CD4-positive, CD25-positive, alpha-beta regulatory T cell (primary cell): ENCODE data around the gene PROSER3. TPM values are rescaled to one million over a fixed set of nuclear protein-coding genes. Genes with fewer than 3 reads are reported as not detected.
"Not testable (repeated sequence)": the region's sequence is repeated elsewhere in the genome, so short reads cannot be mapped to it uniquely, and the experiment has no call there.

Experiments used
- ATAC-seq, 2 donors: fragments of 150-1000 bp; cut with Tn5 transposase; one replicate each; pipeline ENCODE4 v1.10.0; 2021; ENCODE audit warnings: low read depth in 2 of 2, moderate number of reproducible peaks in 2 of 2, moderate library complexity in 1 of 2
- DNase-seq, 3 donors: peaks; one replicate each; pipeline versions ENCODE4 v3.0.0 to v3.0.0-alpha.2; 2012 to 2022; ENCODE audit warnings: mixed read lengths in 1 of 3
- H3K27ac ChIP-seq: one replicate; pipeline ENCODE4 v1.7.0; 2013; ENCODE audit warnings: mild to moderate bottlenecking, low read length; ENCODE audit not compliant: insufficient read depth, poor library complexity, severe bottlenecking
- H3K27me3 ChIP-seq: one replicate; pipeline ENCODE4 v1.7.0; 2013; ENCODE audit warnings: low read length; ENCODE audit not compliant: control insufficient read depth, insufficient read depth
- H3K36me3 ChIP-seq: one replicate; pipeline ENCODE4 v1.7.0; 2013; ENCODE audit warnings: mild to moderate bottlenecking, low read length, moderate library complexity; ENCODE audit not compliant: control insufficient read depth, insufficient read depth
- H3K4me1 ChIP-seq: 2 replicates; pipeline ENCODE4 v1.7.0; 2013; ENCODE audit warnings: mild to moderate bottlenecking, low read length; ENCODE audit not compliant: insufficient read depth, control insufficient read depth, poor library complexity, severe bottlenecking
- H3K4me3 ChIP-seq: one replicate; pipeline ENCODE4 v1.7.0; 2013; ENCODE audit warnings: low read depth, mild to moderate bottlenecking, low read length, moderate library complexity
- H3K9me3 ChIP-seq, 2 experiments: 1 replicate in 1 of 2; 2 replicates in 1 of 2; pipeline ENCODE4 v1.7.0; 2013; ENCODE audit warnings: low read length in 2 of 2, mild to moderate bottlenecking in 1 of 2, moderate library complexity in 1 of 2; ENCODE audit not compliant: control insufficient read depth in 2 of 2
- H3K27ac Mint-ChIP-seq, 3 donors: one replicate each; pipeline ENCODE4 v1.8.0; 2020 to 2022; ENCODE audit warnings: mild to moderate bottlenecking in 3 of 3, mixed read lengths in 3 of 3, moderate library complexity in 2 of 3
- H3K27me3 Mint-ChIP-seq: one replicate; pipeline ENCODE4 v1.8.0; 2022; ENCODE audit warnings: mild to moderate bottlenecking, mixed read lengths
- H3K36me3 Mint-ChIP-seq: one replicate; pipeline ENCODE4 v1.8.0; 2020; ENCODE audit warnings: mixed read lengths
- H3K4me1 Mint-ChIP-seq, 4 donors: one replicate each; pipeline ENCODE4 v1.8.0; 2020 to 2022; ENCODE audit warnings: mixed read lengths in 4 of 4, mild to moderate bottlenecking in 1 of 4
- H3K4me3 Mint-ChIP-seq, 4 donors: one replicate each; pipeline ENCODE4 v1.8.0; 2020 to 2022; ENCODE audit warnings: mild to moderate bottlenecking in 4 of 4, mixed read lengths in 4 of 4, moderate library complexity in 3 of 4
- H3K9me3 Mint-ChIP-seq, 7 donors: one replicate each; pipeline ENCODE4 v1.8.0; 2020 to 2022; ENCODE audit warnings: mixed read lengths in 7 of 7, mild to moderate bottlenecking in 3 of 7, moderate library complexity in 2 of 7
- polyA plus RNA-seq, 4 donors: library from polyadenylated mRNA; unstranded; fragments of 300-500 nt; fragmentation: Illumina TruSeq; gene quantifications; one replicate each; pipeline ENCODE4 v1.2.3, GENCODE V29; 2021
- total RNA-seq: library from RNA; stranded (reverse); gene quantifications from one replicate; pipeline ENCODE4 v1.2.3, GENCODE V29; 2022

The PROSER3 gene
- total and polyA plus RNA-seq, 5 donors from 2014 or later = 4.3 to 39.5 (median 5.0) TPM

DNA sequence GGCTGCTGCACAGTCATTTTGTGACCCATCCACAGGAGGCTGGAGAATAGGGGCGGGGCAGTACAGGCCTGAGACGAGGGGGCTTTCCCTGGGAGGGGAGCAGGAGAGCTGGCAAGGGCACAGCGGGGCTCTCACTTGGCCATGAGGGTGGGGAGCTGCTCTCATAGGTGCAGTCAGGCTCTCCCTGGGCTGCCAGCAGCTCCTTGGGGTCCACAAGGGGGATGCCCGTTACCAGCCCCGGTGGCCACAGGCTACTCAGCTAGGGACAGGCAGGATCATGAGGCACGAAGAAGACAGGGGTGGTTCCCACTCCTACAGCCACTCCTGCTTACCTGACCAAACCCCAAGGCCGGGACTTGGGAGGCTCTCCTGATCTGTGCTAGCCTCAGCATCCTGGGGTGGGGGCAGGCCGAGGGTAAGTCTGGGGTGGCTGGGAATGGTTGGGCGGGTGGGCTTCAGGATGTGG, 33.9 kb downstream of the PROSER3 start:
- H3K27ac Mint-ChIP-seq = no peak overlapping the region
- Histone ChIP-seq H3K4me1 (no peaks in the 10 kb centered on the region), H3K36me3 (no peaks in the 10 kb centered on the region), H3K27ac (no peak overlapping the region), H3K27me3 (peaks cover 2% of the 10 kb centered on the region), H3K4me3 (no peak overlapping the region), H3K9me3 (no peaks in the 10 kb centered on the region)
- H3K4me1 Mint-ChIP-seq = peaks cover 0 to 3% (median 0%) of the 10 kb centered on the region in 4 donors
- ATAC-seq (no peak), DNase-seq (no peak)
- no peaks in the 10 kb centered on the region for H3K36me3 Mint-ChIP-seq
- peaks cover 13% of the 10 kb centered on the region for H3K27me3 Mint-ChIP-seq
- H3K9me3 Mint-ChIP-seq = peaks cover 0 to 1% (median 0%) of the 10 kb centered on the region in 7 donors
- no peak overlapping the region for H3K4me3 Mint-ChIP-seq

DNA sequence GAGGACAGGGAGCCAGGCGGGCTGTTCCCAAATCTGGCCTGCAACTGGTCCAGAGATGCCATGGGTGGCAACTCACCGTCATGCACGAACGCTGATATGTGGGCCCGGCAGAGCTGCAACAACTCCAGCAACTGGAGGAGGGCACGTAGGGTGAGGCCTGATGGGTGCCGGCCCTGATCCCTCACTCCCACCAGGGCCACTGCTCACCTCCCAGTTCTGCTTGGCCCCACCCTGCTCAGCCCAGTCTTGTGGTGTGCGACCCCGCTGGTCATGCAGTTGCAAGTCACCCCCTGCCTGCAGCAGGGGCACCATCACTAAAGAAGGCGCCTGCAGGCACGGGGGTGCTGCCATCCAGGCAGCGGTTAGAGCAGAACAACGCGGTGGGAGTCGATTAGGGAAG, 34.3 kb downstream of the PROSER3 start:
- Mint-ChIP-seq H3K27me3 (peaks cover 18% of the 10 kb centered on the region), H3K4me1 (peaks cover 0 to 4% (median 1%) of the 10 kb centered on the region in 4 donors), H3K27ac (no peak overlapping the region), H3K9me3 (peaks cover 0 to 1% (median 0%) of the 10 kb centered on the region in 7 donors), H3K4me3 (no peak overlapping the region), H3K36me3 (no peaks in the 10 kb centered on the region)
- Histone ChIP-seq H3K4me3 (no peak overlapping the region), H3K4me1 (no peaks in the 10 kb centered on the region), H3K27me3 (peaks cover 2% of the 10 kb centered on the region), H3K9me3 (no peaks in the 10 kb centered on the region), H3K27ac (no peak overlapping the region), H3K36me3 (no peaks in the 10 kb centered on the region)
- no peak for ATAC-seq
- no peak for DNase-seq

DNA sequence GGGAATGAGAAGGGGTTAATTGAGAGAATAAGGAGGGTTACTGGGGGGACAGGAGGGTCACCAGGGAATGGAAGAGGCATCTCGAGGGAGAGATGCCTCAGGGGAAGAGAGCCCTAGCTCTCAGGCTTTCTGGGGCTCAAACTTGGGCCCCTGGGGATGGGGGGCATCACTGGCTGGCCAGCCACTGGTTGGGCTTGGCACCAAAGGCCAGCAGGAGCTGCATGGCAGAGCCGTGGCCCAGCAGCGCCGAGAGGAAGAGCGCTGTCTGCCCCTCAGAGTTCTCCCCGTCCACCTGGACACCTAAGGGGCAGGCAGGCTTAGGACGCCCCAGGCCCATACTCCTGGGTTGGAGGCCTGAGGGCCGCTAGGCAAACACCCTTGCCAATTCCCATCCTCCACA, 34.9 kb downstream of the PROSER3 start:
- Mint-ChIP-seq H3K4me3 (no peak overlapping the region), H3K9me3 (peaks cover 0 to 1% (median 0%) of the 10 kb centered on the region in 7 donors), H3K27ac (no peak overlapping the region), H3K36me3 (no peaks in the 10 kb centered on the region), H3K27me3 (peaks cover 22% of the 10 kb centered on the region), H3K4me1 (peaks cover 0 to 4% (median 1%) of the 10 kb centered on the region in 4 donors)
- H3K27me3 ChIP-seq = peaks cover 2% of the 10 kb centered on the region
- H3K4me3 ChIP-seq = no peak overlapping the region
- no peak for ATAC-seq
- H3K4me1 ChIP-seq = no peaks in the 10 kb centered on the region
- no peak for DNase-seq
- no peak overlapping the region for H3K27ac ChIP-seq
- no peaks in the 10 kb centered on the region for H3K36me3 ChIP-seq
- no peaks in the 10 kb centered on the region for H3K9me3 ChIP-seq

DNA sequence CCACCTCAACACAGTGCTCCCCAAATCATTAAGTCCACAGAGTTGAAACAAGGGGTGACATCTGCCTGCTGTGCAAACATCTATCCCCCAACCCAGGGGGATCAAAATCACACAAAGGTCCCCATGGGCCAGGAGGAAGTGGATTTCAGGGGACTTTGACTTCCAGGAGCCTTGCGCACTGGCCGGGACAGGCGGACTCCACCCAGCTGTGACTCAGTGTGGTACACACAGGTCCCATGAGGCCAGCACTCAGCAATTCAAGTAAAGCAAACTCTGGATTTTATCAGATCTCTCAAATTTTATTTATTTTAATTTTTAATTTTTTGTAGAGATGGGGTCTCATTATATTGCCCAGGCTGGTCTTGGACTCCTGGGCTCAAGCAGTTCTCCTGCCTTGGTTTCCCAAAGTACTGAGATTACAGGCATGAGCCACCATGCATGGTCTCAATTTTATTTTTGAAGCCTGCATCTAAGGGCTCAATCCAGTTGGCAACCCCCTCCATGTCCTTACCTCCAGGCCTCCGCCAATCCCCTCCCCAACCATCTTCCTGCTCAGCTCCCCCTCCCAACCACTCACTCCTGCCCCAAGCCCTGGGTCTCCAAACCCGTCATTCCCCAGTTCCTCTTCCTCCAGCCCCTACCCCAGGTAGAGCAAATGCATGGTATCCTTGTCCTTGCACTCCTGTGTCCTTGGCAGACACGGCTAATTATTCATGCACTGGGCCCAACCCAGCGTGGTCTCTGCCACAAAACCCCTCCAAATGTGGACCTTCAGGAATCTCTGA, 35.6 kb downstream of the PROSER3 start:
- Histone ChIP-seq H3K27me3 (peaks cover 2% of the 10 kb centered on the region), H3K36me3 (no peaks in the 10 kb centered on the region), H3K4me1 (no peaks in the 10 kb centered on the region), H3K4me3 (no peak overlapping the region), H3K27ac (no peak overlapping the region), H3K9me3 (no peaks in the 10 kb centered on the region)
- Mint-ChIP-seq H3K4me3 (no peak overlapping the region), H3K36me3 (no peaks in the 10 kb centered on the region), H3K4me1 (peaks cover 0 to 4% (median 1%) of the 10 kb centered on the region in 4 donors), H3K9me3 (peaks cover 0 to 3% (median 0%) of the 10 kb centered on the region in 7 donors), H3K27me3 (peaks cover 28% of the 10 kb centered on the region), H3K27ac (no peak overlapping the region)
- ATAC-seq (no peak), DNase-seq (no peak)

DNA sequence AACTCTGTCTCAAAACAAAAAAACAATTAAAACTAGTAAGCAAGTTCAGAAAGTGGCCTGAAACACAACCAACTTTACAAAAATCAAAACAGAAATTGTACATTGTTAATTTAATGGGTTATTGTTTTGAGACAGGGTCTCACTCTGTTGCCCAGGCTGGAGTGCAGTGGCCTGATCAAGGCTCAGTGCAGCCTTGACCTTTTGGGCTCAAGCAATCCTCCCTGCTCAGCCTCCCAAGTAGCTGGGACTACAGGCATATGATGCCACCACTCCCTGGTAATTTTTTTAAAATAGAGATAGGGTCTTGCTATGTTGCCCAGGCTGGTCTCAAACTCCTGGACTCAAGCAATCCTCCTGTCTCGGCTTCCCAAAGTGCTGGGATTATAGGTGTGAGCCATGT, 37.6 kb downstream of the PROSER3 start:
- H3K27me3 Mint-ChIP-seq = peaks cover 40% of the 10 kb centered on the region
- H3K4me1 ChIP-seq, H3K4me1 Mint-ChIP-seq, H3K4me3 ChIP-seq, H3K9me3 ChIP-seq, H3K9me3 Mint-ChIP-seq, H3K27ac Mint-ChIP-seq, ATAC-seq, DNase-seq, H3K27ac ChIP-seq, H3K36me3 Mint-ChIP-seq, H3K4me3 Mint-ChIP-seq, H3K27me3 ChIP-seq, H3K36me3 ChIP-seq: not testable (repeated sequence)

DNA sequence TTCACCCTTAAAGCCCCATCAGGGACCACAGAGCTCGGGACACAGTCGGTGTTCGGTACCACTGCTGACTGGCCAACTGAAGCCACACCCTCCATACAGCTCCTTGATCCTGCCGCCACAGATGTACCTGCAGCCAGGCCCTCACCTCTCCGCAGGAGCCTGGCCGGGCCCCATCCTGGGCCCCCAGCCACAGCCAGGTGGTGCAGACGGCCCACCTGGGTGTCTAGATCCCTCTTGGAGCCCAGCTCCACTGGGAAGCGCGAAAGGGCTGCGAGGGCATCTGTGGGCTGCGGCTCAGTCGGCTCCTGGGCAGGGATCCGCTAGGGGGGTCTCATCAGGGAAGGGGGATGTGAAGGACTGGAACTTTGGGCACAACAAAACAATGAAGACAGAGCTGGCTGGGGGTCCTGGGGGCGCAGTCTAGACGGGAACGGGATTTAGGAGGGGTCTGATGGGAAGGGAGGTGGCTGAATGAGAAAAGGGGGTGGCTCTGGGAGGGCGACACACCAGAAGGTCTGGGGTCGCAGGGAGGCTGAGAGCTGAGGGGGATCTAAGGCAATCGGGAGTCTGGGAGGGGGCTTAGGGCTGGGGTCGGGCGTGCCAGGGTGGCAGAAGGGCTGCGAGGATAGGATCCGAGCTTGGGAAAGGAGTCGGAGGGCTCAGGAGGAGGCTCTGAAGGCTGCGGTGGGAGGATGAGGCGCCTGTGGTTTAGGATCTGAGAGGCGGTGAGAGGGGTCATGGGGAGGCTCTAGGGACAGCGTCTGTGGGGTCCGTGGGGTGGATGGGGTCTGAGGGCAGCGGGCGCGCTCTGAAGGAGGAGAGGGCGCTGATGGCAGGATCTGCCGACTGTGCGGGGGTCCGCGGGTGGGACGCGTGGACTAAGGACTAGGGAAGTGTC, 38.9 kb downstream of the PROSER3 start:
- peak overlapping the region in 1 of 3 donors; percentile 66 for H3K27ac Mint-ChIP-seq
- peaks cover 0 to 3% (median 0%) of the 10 kb centered on the region in 7 donors for H3K9me3 Mint-ChIP-seq
- DNase-seq (no peak), ATAC-seq (no peak)
- H3K4me3 Mint-ChIP-seq = no peak overlapping the region
- H3K27me3 Mint-ChIP-seq = peaks cover 40% of the 10 kb centered on the region
- no peaks in the 10 kb centered on the region for H3K36me3 Mint-ChIP-seq
- Histone ChIP-seq H3K9me3 (no peaks in the 10 kb centered on the region), H3K36me3 (no peaks in the 10 kb centered on the region), H3K4me3 (no peak overlapping the region), H3K27me3 (peaks cover 2% of the 10 kb centered on the region), H3K27ac (no peak overlapping the region), H3K4me1 (no peaks in the 10 kb centered on the region)
- peaks cover 0 to 4% (median 1%) of the 10 kb centered on the region in 4 donors for H3K4me1 Mint-ChIP-seq

DNA sequence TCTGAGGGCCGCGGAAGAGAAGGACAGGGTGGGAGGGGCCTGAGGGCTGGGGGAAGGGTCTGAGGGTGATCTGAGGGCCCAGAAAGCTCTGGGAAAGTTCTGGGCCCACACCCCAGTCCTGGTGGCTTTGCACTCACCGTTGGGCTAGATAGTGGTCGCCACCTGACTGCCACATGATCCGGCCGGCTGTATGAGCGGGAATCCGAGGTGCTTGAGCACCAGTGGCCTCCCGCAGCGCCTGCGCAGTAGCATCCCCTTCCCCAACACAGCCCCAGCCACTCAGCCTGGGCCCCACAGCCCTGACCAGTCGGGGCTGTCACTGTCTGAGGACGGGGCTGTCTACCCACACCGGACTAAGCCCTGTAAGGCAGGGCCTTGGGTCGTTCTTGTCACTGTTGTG, 39.7 kb downstream of the PROSER3 start:
- H3K9me3 Mint-ChIP-seq = peaks cover 0 to 3% (median 0%) of the 10 kb centered on the region in 7 donors
- peaks cover 0 to 4% (median 1%) of the 10 kb centered on the region in 4 donors for H3K4me1 Mint-ChIP-seq
- H3K4me3 ChIP-seq = no peak overlapping the region
- H3K27me3 Mint-ChIP-seq = peaks cover 40% of the 10 kb centered on the region
- no peak for ATAC-seq
- H3K4me1 ChIP-seq = no peaks in the 10 kb centered on the region
- no peaks in the 10 kb centered on the region for H3K36me3 Mint-ChIP-seq
- peaks cover 2% of the 10 kb centered on the region for H3K27me3 ChIP-seq
- H3K27ac ChIP-seq = no peak overlapping the region
- no peak overlapping the region for H3K27ac Mint-ChIP-seq
- H3K36me3 ChIP-seq = no peaks in the 10 kb centered on the region
- H3K4me3 Mint-ChIP-seq = no peak overlapping the region
- H3K9me3 ChIP-seq = no peaks in the 10 kb centered on the region
- DNase-seq = no peak
